PC-3 (cell line): ENCODE data around the gene TRAPPC2L.

Experiments
- CTCF ChIP-seq: fragments of 300-600 bp; sonication (generic); conservative IDR thresholded peaks from 2 replicates; pipeline ENCODE4 v1.5.1; 2017; ENCODE audit warnings: antibody characterized with exemption, low read depth, mild to moderate bottlenecking, low read length
- EZH2 ChIP-seq: fragments of 300-600 bp; sonication (generic); IDR thresholded peaks from one replicate; pipeline ENCODE4 v1.6.1; 2017; ENCODE audit warnings: antibody characterized with exemption, mild to moderate bottlenecking, low read length; ENCODE audit not compliant: unreplicated experiment
- EZH2phosphoT487 ChIP-seq: fragments of 300-600 bp; sonication (generic); IDR thresholded peaks from 2 replicates; pipeline ENCODE4 v1.6.1; 2018; ENCODE audit warnings: mild to moderate bottlenecking, antibody characterized with exemption, low read length, borderline replicate concordance

GRCh38 chr16:88875703-88876234 lies 18.8 kb downstream of the TRAPPC2L start:
- TF ChIP-seq CTCF (no peak), EZH2phosphoT487 (no peak), EZH2 (no peak)
